HepG2 (cell line): Measurements from ENCODE around the gene SURF2. TPM values are rescaled to one million over a fixed set of nuclear protein-coding genes. Genes with fewer than 3 reads are reported as not detected.

Source experiments
- ATAC-seq: fragments of 200-7000 bp; cut with Tn5 transposase; 3 replicates; pipeline ENCODE4 v1.9.1; 2020; ENCODE audit warnings: mild to moderate bottlenecking, moderate library complexity
- BruUV-seq: library from RNA; stranded (reverse); fragments of 400-500 nt; replicated peaks from 2 replicates; lab custom pipeline; 2021; lab: Mats Ljungman, UMichigan
- CTCF ChIA-PET: fragments of 300-600 bp; formaldehyde crosslinking; extraction: SDS; loops from one replicate; lab custom pipeline; 2021; ENCODE audit warnings: low total read pairs, inconsistent platforms, low intra/inter-chr PET ratio; lab: Yijun Ruan, JAX
- POLR2A ChIA-PET: fragments of 350-600 bp; sonication (Branson Sonifier 250); formaldehyde crosslinking; loops from one replicate; lab custom pipeline; 2020; ENCODE audit warnings: antibody characterized with exemption, inconsistent platforms; lab: Yijun Ruan, JAX
- DNase-seq: peaks from one replicate; pipeline ENCODE4 v3.0.0-alpha.2; 2015; ENCODE audit warnings: low spot score
- FAIRE-seq: peaks from 3 replicates; lab custom pipeline; 2011; peaks lifted over from hg19 to GRCh38; lab: Jason Lieb, UNC
- H2AFZ ChIP-seq: one replicate; pipeline ENCODE4 v1.6.1; 2011; ENCODE audit warnings: low read length, inconsistent platforms
- H3K27ac ChIP-seq: fragments of 300-600 bp; 3 replicates; pipeline ENCODE4 v1.8.0; 2011; ENCODE audit warnings: mixed run types, mild to moderate bottlenecking, mixed read lengths, low read length, inconsistent platforms; ENCODE audit not compliant: insufficient read depth; ENCODE audit errors: extremely low read length
- H3K27me3 ChIP-seq, 2 experiments: fragments of 200-600 bp in 1 of 2; 2 replicates in 1 of 2; 3 replicates in 1 of 2; pipeline versions ENCODE4 v1.6.0 to v1.8.0; 2011; ENCODE audit warnings: low read length in 2 of 2, mild to moderate bottlenecking in 2 of 2, moderate library complexity in 2 of 2, inconsistent platforms in 1 of 2; ENCODE audit not compliant: insufficient read depth in 2 of 2, control insufficient read depth in 1 of 2
- H3K36me3 ChIP-seq, 2 experiments: fragments of 200-600 bp in 1 of 2; replicated peaks in 1 of 2; 2 replicates in 1 of 2; 3 replicates in 1 of 2; pipeline versions ENCODE4 v1.5.1 to v1.8.0; 2011; ENCODE audit warnings: low read length in 2 of 2, inconsistent platforms in 1 of 2; ENCODE audit not compliant: insufficient read depth in 2 of 2, control insufficient read depth in 1 of 2
- H3K4me1 ChIP-seq: 2 replicates; pipeline ENCODE4 v1.5.1; 2012; ENCODE audit warnings: low read length, inconsistent platforms; ENCODE audit not compliant: insufficient read depth
- H3K4me2 ChIP-seq: 2 replicates; pipeline ENCODE4 v1.6.0; 2011; ENCODE audit warnings: low read depth, low read length, inconsistent platforms
- H3K4me3 ChIP-seq, 3 experiments: fragments of 200-600 bp in 1 of 3; sonication (generic), shearing (Covaris generic) in 1 of 3; replicated peaks in 1 of 3; 2 replicates each; pipeline ENCODE4 v1.5.1; 2011 to 2016; ENCODE audit warnings: low read length in 3 of 3, inconsistent platforms in 2 of 3, low read depth in 2 of 3, mild to moderate bottlenecking in 2 of 3, control low read depth in 1 of 3, mixed read lengths in 1 of 3; ENCODE audit not compliant: insufficient read depth in 1 of 3
- H3K79me2 ChIP-seq: one replicate; pipeline ENCODE4 v1.6.1; 2011; ENCODE audit warnings: low read length, inconsistent platforms; ENCODE audit not compliant: insufficient read depth
- H3K9ac ChIP-seq: 2 replicates; pipeline ENCODE4 v1.6.0; 2011; ENCODE audit warnings: mild to moderate bottlenecking, low read depth, low read length, inconsistent platforms; ENCODE audit not compliant: insufficient read depth
- H3K9me3 ChIP-seq: 2 replicates; pipeline ENCODE4 v1.5.1; 2012; ENCODE audit warnings: mild to moderate bottlenecking, low read length
- H4K20me1 ChIP-seq: 2 replicates; pipeline ENCODE4 v1.6.0; 2011; ENCODE audit warnings: inconsistent platforms, mild to moderate bottlenecking, low read length, moderate library complexity; ENCODE audit not compliant: insufficient read depth
- ELF1 ChIP-seq: sonication (generic); formaldehyde crosslinking; IDR thresholded peaks from 2 replicates; pipeline ENCODE4 v1.4.0; 2020; ENCODE audit warnings: missing genetic modification reagents
- FOXJ3 ChIP-seq: sonication (generic); formaldehyde crosslinking; IDR thresholded peaks from 2 replicates; pipeline ENCODE4 v1.4.0; 2020; ENCODE audit warnings: missing genetic modification reagents, mild to moderate bottlenecking, borderline replicate concordance
- HNRNPLL ChIP-seq: fragments of 200-400 bp; formaldehyde crosslinking; IDR thresholded peaks from 2 replicates; pipeline ENCODE4 v1.6.1; 2017; ENCODE audit warnings: mild to moderate bottlenecking, low read depth, low read length; ENCODE audit not compliant: poor library complexity, severe bottlenecking
- JUNB ChIP-seq: sonication (generic); formaldehyde crosslinking; IDR thresholded peaks from 2 replicates; pipeline ENCODE4 v1.8.0; 2022; ENCODE audit warnings: missing genetic modification reagents, mild to moderate bottlenecking, borderline replicate concordance
- MAZ ChIP-seq, 2 experiments: sonication (generic) in 1 of 2; formaldehyde crosslinking in 1 of 2; IDR thresholded peaks; 2 replicates each; pipeline versions ENCODE4 v1.5.0 to v1.6.1; 2012 to 2020; ENCODE audit warnings: low read depth in 2 of 2, mild to moderate bottlenecking in 2 of 2, borderline replicate concordance in 1 of 2, improper control_type of control experiment in 1 of 2, low read length in 1 of 2, missing genetic modification reagents in 1 of 2, moderate library complexity in 1 of 2
- NFRKB ChIP-seq: fragments of 450-650 bp; IDR thresholded peaks from 2 replicates; pipeline ENCODE4 v1.6.1; 2017
- NR2F6 ChIP-seq, 2 experiments: IDR thresholded peaks; 2 replicates each; pipeline ENCODE4 v1.6.1; 2016; ENCODE audit warnings: antibody characterized with exemption in 1 of 2, mild to moderate bottlenecking in 1 of 2
- POLR2G ChIP-seq: fragments of 200-400 bp; formaldehyde crosslinking; IDR thresholded peaks from 2 replicates; pipeline ENCODE4 v1.6.1; 2018; ENCODE audit warnings: mild to moderate bottlenecking, low read depth, low read length, moderate library complexity
- SMARCE1 ChIP-seq: fragments of 450-650 bp; IDR thresholded peaks from 2 replicates; pipeline ENCODE4 v1.6.1; 2017; ENCODE audit warnings: borderline replicate concordance
- ZNF383 ChIP-seq: sonication (generic); formaldehyde crosslinking; IDR thresholded peaks from 2 replicates; pipeline ENCODE4 v1.4.0; 2020; ENCODE audit warnings: missing genetic modification reagents, mild to moderate bottlenecking, borderline replicate concordance
- ZNF607 ChIP-seq: sonication (generic); formaldehyde crosslinking; IDR thresholded peaks from 2 replicates; pipeline ENCODE4 v1.5.1; 2020; ENCODE audit warnings: missing genetic modification reagents, mild to moderate bottlenecking, borderline replicate concordance
- ZNF678 ChIP-seq: sonication (generic); formaldehyde crosslinking; IDR thresholded peaks from 2 replicates; pipeline ENCODE4 v1.4.0; 2020; ENCODE audit warnings: mild to moderate bottlenecking, missing genetic modification reagents
- ZNF747 ChIP-seq: sonication (generic); formaldehyde crosslinking; IDR thresholded peaks from 2 replicates; pipeline ENCODE4 v1.8.1; 2023; ENCODE audit warnings: missing genetic modification reagents, mild to moderate bottlenecking, borderline replicate concordance
- ZNF761 ChIP-seq: sonication (generic); formaldehyde crosslinking; conservative IDR thresholded peaks from 2 replicates; pipeline ENCODE4 v1.4.0; 2020; ENCODE audit warnings: mild to moderate bottlenecking, missing genetic modification reagents
- ZNF780A ChIP-seq: sonication (generic); formaldehyde crosslinking; IDR thresholded peaks from 2 replicates; pipeline ENCODE4 v1.8.0; 2022; ENCODE audit warnings: mild to moderate bottlenecking, missing genetic modification reagents, moderate library complexity
- ZSCAN20 ChIP-seq: sonication (generic); formaldehyde crosslinking; IDR thresholded peaks from 2 replicates; pipeline ENCODE4 v1.4.0; 2020; ENCODE audit warnings: missing genetic modification reagents, mild to moderate bottlenecking, borderline replicate concordance
- WGBS: methylation state at CpG from one replicate; pipeline ENCODE4 v1.1.6; 2017; ENCODE audit warnings: low lambda C conversion rate; 5-methylcytosine and 5-hydroxymethylcytosine counted together
- in situ Hi-C: cut with HindIII; loops from 2 replicates; pipeline ENCODE4 v1.10.0; 2017; ENCODE audit warnings: low pct_unique_long_range_greater_than_20kb; ENCODE audit not compliant: extremely low pct_ligation_motif_present
- intact Hi-C: fragments of 100-400 bp; cut with micrococcal nuclease; formaldehyde crosslinking; loops from one replicate; pipeline ENCODE4 v1.10.0; 2022; ENCODE audit not compliant: unreplicated experiment
- polyA plus RNA-seq, 8 experiments: library from polyadenylated mRNA; depleted of rRNA in 3 of 8; stranded (reverse) in 7 of 8; unstranded in 1 of 8; fragments of >200 nt; fragmentation: Illumina TruSeq in 4 of 8; extraction: Trizol in 4 of 8; gene quantifications; 2 replicates each; pipeline versions ENCODE4 v1.2.1 to v1.2.3, GENCODE V29; 2011 to 2016; ENCODE audit warnings: low read depth in 4 of 8, missing spikeins in 1 of 8, mixed read lengths in 1 of 8; ENCODE audit not compliant: insufficient read depth in 1 of 8
- total RNA-seq, 5 experiments: library from RNA; depleted of rRNA; stranded (reverse); fragments of >200 nt; fragmentation: Illumina TruSeq; extraction: Trizol; gene quantifications; 2 replicates each; pipeline ENCODE4 v1.2.3, GENCODE V29; 2016; ENCODE audit warnings: low read depth in 1 of 5
- TF ChIP-seq, protein P1 (sequence below): sonication (generic); formaldehyde crosslinking; IDR thresholded peaks from 2 replicates; pipeline ENCODE4 v1.8.1; 2022; ENCODE audit warnings: low read depth, mild to moderate bottlenecking, missing genetic modification reagents

Gene SURF2
- total and polyA plus RNA-seq, 2 of the 13 experiments (the other 11 are each of a cell fraction or from before 2014, with no cell fraction given): 6.3 to 13.6 TPM

DNA sequence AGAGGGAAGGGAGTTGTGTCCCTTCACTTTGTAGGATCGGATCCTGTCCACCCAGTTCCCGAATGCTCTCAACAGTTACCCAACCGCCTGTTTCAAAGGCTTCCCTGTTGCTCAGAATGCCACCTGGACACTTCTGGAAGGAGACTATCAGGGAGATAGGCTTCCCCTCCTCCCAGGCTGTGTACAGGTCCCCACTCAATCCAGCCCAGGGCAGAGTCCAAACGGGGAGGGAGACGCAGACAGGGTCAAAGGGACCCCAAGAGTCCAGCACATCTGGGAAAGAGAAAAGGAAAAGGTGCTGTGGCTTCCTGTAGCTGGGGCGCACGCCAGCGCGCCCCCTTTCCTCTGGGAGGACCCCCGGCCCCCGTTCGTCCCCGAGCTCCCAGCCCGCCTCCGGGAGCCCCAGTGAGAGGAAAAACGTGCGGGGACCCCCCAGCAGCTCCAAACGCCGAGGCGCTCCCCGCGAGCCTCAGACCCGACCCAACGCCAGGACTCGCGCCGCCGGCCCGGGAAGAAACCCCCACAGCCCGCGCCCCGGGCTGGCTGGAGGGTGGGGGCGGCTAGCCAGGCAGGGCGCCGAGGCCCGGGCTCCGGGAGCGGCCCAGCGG lies 18.9 kb downstream of the SURF2 start (continued):
- no peak for TF ChIP-seq JUNB (CRISPR knock-in tag)
- TF ChIP-seq NR2F6 (IDR thresholded peaks at IDR 0.05): no peak
- TF ChIP-seq NR2F6 (CRISPR knock-in tag; IDR thresholded peaks at IDR 0.05): 0 out of 2 replicates have a peak, but pooled peaks have one; percentile 9
- TF ChIP-seq MAZ (IDR thresholded peaks at IDR 0.05; ENCODE audit: borderline replicate concordance, low read depth, low read length): no peak
- TF ChIP-seq MAZ (CRISPR knock-in tag; IDR thresholded peaks at IDR 0.05; ENCODE audit: low read depth): 0 out of 2 replicates have a peak, but pooled peaks have one; percentile 53
- TF ChIP-seq FOXJ3 (CRISPR knock-in tag): 0 out of 2 replicates have a peak, but pooled peaks have one; percentile 32

DNA sequence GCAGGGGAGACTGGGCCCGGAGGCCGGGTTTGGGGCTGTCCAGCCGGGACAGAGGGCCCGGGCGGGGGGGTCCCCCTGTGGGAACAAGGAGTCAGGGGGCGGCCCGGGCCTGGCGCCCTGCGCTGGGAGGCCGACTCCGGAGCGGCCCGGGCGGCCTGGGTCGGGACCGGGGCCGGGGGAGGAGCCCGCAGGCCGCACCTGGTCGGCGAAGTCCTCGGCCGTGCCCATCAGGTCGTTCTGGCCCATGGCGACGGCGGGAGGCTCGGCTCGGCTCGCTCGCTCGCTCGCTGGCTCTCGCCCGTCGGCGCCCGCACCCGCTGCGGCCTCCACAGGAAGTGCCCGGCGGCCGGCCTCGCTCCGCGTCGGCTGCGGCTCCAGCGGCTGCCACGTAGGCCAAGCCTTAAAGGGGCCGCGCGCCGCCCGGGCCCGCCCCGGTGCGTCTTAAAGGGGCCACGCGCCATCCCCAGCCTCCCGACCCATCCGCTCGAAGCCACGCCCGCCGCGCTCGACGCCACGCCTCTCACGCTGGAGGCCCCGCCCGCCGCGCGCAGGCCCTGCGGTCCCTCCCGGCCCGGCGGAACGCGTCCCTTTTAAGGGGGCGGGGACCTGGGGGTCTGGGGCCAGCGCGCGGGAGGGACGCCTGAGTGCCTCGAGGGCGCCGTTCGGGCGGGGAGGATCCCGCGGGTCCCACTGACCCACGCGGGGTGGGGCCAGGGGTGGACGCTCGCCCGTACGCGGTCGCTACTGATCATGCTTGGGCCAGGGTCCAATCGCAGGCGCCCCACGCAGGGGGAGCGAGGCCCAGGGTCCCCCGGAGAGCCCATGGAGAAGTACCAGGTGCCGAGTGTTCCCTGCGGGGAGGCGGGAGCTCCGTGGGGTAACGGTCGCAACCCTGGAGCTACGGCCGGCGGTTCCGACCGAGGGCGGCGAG lies 19.6 kb downstream of the SURF2 start, which contains the start of the genes STKLD1 and SURF4:
Gene STKLD1, plus strand, starts transcription at position 643 of the 931 bp plus-strand sequence. Its CDS starts 108 bp downstream, at position 751.
Gene SURF4, minus strand, starts transcription at position 337 of the 931 bp plus-strand sequence. Its CDS starts 91 bp downstream, at position 246.
- Histone ChIP-seq H3K4me2 (peak within 1 kb of the TSS; percentile 87), H3K27ac (peak within 1 kb of the TSS; percentile 97), H3K27me3 (no peaks in the 10 kb centered on the region), H3K79me2 (peaks cover 45% of the 10 kb centered on the region), H4K20me1 (peaks cover 41% of the 10 kb centered on the region), H3K9ac (peak within 1 kb of the TSS; percentile 99), H3K36me3 (peaks cover 6 to 24% of the 10 kb centered on the region in 2 experiments; a peak in 4 of 5 replicates), H3K4me3 (peak within 1 kb of the TSS; percentile 72 to 86 (median 76)), H2AFZ (no peak within 1 kb of the TSS), H3K9me3 (no peaks in the 10 kb centered on the region), H3K4me1 (peaks cover 70% of the 10 kb centered on the region)
- in situ Hi-C loops (no loop called here), intact Hi-C loops (no loop called here)
- ChIA-PET CTCF (no interaction called here), POLR2A (interaction anchor here (0.9 to 2.0 kb wide), 12 partner anchors 9 to 103 kb away, joined by 3 to 13 read pairs (median 5); partner anchors contain the start of genes CACFD1, MED22, RPL7A and SLC2A6)
- DNase-seq (peak; percentile 86), FAIRE-seq (no peak), ATAC-seq (peak; percentile 87)
- WGBS: 0% methylated on average over 21 of the region's 120 CpGs
- no TSS peak for BruUV-seq
- TF ChIP-seq ELF1 (CRISPR knock-in tag) (no peak), NFRKB (no peak), ZNF678 (CRISPR knock-in tag) (0 out of 2 replicates have a peak, but pooled peaks have one; percentile 44), POLR2G (peak; percentile 86), ZNF747 (0 out of 2 replicates have a peak, but pooled peaks have one; percentile 41), ZNF383 (CRISPR knock-in tag) (peak; percentile 82; the same call in 1 of the 2 replicates), ZNF761 (CRISPR knock-in tag) (0 out of 2 replicates have a peak, but pooled peaks have one; percentile 80), ZNF780A (CRISPR knock-in tag) (no peak), ZSCAN20 (CRISPR knock-in tag) (0 out of 2 replicates have a peak, but pooled peaks have one; percentile 20), HNRNPLL (peak; percentile 82), SMARCE1 (no peak), ZNF607 (CRISPR knock-in tag) (peak; percentile 73)
- TF ChIP-seq, protein P1, sequence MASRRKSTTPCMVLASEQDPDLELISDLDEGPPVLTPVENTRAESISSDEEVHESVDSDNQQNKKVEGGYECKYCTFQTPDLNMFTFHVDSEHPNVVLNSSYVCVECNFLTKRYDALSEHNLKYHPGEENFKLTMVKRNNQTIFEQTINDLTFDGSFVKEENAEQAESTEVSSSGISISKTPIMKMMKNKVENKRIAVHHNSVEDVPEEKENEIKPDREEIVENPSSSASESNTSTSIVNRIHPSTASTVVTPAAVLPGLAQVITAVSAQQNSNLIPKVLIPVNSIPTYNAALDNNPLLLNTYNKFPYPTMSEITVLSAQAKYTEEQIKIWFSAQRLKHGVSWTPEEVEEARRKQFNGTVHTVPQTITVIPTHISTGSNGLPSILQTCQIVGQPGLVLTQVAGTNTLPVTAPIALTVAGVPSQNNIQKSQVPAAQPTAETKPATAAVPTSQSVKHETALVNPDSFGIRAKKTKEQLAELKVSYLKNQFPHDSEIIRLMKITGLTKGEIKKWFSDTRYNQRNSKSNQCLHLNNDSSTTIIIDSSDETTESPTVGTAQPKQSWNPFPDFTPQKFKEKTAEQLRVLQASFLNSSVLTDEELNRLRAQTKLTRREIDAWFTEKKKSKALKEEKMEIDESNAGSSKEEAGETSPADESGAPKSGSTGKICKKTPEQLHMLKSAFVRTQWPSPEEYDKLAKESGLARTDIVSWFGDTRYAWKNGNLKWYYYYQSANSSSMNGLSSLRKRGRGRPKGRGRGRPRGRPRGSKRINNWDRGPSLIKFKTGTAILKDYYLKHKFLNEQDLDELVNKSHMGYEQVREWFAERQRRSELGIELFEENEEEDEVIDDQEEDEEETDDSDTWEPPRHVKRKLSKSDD: peak; percentile 64; the same call in 1 of the 2 replicates
